Measurements from ENCODE around the gene CA10. TPM values are rescaled to one million over a fixed set of nuclear protein-coding genes. Genes with fewer than 3 reads are reported as not detected.

The CA10 gene
- total RNA-seq, 2 donors from 2014 or later: 0.22 to 0.37 TPM

- H3K36me3 ChIP-seq (ENCODE audit: control insufficient read depth, insufficient read depth, low read length): no peaks in the 10 kb centered on the region
- Mint-ChIP-seq H3K4me1 (no peaks in the 10 kb centered on the region), H3K4me3 (no peak overlapping the region), H3K27me3 (ENCODE audit: insufficient read depth) (no peaks in the 10 kb centered on the region), H3K27ac (no peak overlapping the region), H3K9me3 (no peaks in the 10 kb centered on the region), H3K36me3 (ENCODE audit: low read depth) (no peaks in the 10 kb centered on the region)
- no peaks in the 10 kb centered on the region for H3K27me3 ChIP-seq (ENCODE audit: control insufficient read depth, insufficient read depth, low read length, poor library complexity, severe bottlenecking)
- H3K27ac ChIP-seq (ENCODE audit: low read depth, low read length): no peak overlapping the region
- TF ChIP-seq CTCF (conservative IDR thresholded peaks at IDR 0.05): no peak
- no peak overlapping the region for H3K9ac ChIP-seq (ENCODE audit: extremely low read depth, low read length, poor library complexity, severe bottlenecking)
- no peak for DNase-seq
- 45 to 86% methylated on average over 1 to 2 of the region's 2 CpGs for WGBS, 2 experiments (ENCODE audit: insufficient coverage in 1 of 2, insufficient read length in 1 of 2)
- no peaks in the 10 kb centered on the region for H3K4me1 ChIP-seq (ENCODE audit: control insufficient read depth, insufficient read depth, low read length)
- H3K4me3 ChIP-seq (ENCODE audit: low read length): no peak overlapping the region
- H3K9me3 ChIP-seq (ENCODE audit: control insufficient read depth, low read length): no peaks in the 10 kb centered on the region
Observed at GRCh38 chr17:51891936-51892335, 266.6 kb downstream of the CA10 start.

DNA sequence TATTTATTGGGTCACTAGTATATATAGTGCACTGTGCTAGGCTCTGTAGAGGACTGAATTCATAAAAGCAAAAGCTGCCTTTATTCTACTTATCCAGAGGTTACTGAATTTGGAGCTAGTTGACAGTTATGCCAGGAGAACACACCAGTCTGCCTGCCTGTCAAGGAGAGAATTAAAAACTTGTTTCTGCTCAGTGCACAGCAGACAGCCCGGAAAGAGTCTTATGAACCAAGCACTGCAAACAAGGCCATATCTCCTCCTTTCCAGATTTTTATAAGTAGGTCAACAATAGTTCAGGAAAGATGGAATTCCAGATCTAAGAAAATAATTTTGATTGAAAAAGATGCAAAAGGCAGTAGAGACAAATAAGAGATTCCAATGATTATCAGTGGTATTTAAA lies 267.8 kb downstream of the CA10 start:
- H3K4me3 Mint-ChIP-seq: no peak overlapping the region
- H3K4me1 Mint-ChIP-seq: no peaks in the 10 kb centered on the region
- no peaks in the 10 kb centered on the region for H3K9me3 ChIP-seq (ENCODE audit: control insufficient read depth, low read length)
- no peak overlapping the region for H3K27ac ChIP-seq (ENCODE audit: low read depth, low read length)
- no peak overlapping the region for H3K27ac Mint-ChIP-seq
- no peak for DNase-seq
- no peak overlapping the region for H3K4me3 ChIP-seq (ENCODE audit: low read length)
- no peaks in the 10 kb centered on the region for H3K36me3 Mint-ChIP-seq (ENCODE audit: low read depth)
- H3K9ac ChIP-seq (ENCODE audit: extremely low read depth, low read length, poor library complexity, severe bottlenecking): no peak overlapping the region
- no peaks in the 10 kb centered on the region for H3K4me1 ChIP-seq (ENCODE audit: control insufficient read depth, insufficient read depth, low read length)
- no peak for TF ChIP-seq CTCF (conservative IDR thresholded peaks at IDR 0.05)
- H3K36me3 ChIP-seq (ENCODE audit: control insufficient read depth, insufficient read depth, low read length): no peaks in the 10 kb centered on the region
- H3K27me3 Mint-ChIP-seq (ENCODE audit: insufficient read depth): no peaks in the 10 kb centered on the region
- H3K9me3 Mint-ChIP-seq: no peaks in the 10 kb centered on the region
- no peaks in the 10 kb centered on the region for H3K27me3 ChIP-seq (ENCODE audit: control insufficient read depth, insufficient read depth, low read length, poor library complexity, severe bottlenecking)
- 85% methylated on average over 1 of the region's 1 CpG; no CpG with 5 or more reads in 1 of the 2 experiments for WGBS, 2 experiments (ENCODE audit: insufficient coverage in 1 of 2, insufficient read length in 1 of 2)

DNA sequence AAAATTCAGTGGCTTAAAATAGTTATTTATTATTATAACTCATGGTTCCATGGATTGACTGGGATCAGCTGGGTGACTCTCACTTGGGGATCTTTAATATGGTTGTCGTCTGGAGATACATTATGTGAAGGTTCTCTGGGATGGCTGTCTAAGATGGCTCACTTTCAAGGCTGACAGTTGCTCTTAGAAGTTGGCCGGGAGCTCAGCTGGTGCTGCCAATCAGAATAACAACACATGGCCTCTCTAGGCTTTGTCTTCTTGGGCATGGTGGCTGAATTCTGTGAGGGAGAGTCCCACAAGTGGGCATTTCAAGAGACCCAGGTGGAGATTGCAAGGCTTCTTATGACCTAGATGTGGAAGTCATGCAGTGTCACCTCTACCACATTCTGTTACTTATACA lies 269.7 kb downstream of the CA10 start:
- no peak overlapping the region for H3K9ac ChIP-seq (ENCODE audit: extremely low read depth, low read length, poor library complexity, severe bottlenecking)
- 75% methylated on average over 2 of the region's 2 CpGs; no CpG with 5 or more reads in 1 of the 2 experiments for WGBS, 2 experiments (ENCODE audit: insufficient coverage in 1 of 2, insufficient read length in 1 of 2)
- Mint-ChIP-seq H3K27ac (no peak overlapping the region), H3K4me3 (no peak overlapping the region), H3K4me1 (no peaks in the 10 kb centered on the region), H3K9me3 (no peaks in the 10 kb centered on the region), H3K27me3 (ENCODE audit: insufficient read depth) (peaks cover 2% of the 10 kb centered on the region), H3K36me3 (ENCODE audit: low read depth) (no peaks in the 10 kb centered on the region)
- DNase-seq: no peak
- H3K36me3 ChIP-seq (ENCODE audit: control insufficient read depth, insufficient read depth, low read length): no peaks in the 10 kb centered on the region
- no peaks in the 10 kb centered on the region for H3K27me3 ChIP-seq (ENCODE audit: control insufficient read depth, insufficient read depth, low read length, poor library complexity, severe bottlenecking)
- no peak overlapping the region for H3K4me3 ChIP-seq (ENCODE audit: low read length)
- no peaks in the 10 kb centered on the region for H3K4me1 ChIP-seq (ENCODE audit: control insufficient read depth, insufficient read depth, low read length)
- no peaks in the 10 kb centered on the region for H3K9me3 ChIP-seq (ENCODE audit: control insufficient read depth, low read length)
- no peak overlapping the region for H3K27ac ChIP-seq (ENCODE audit: low read depth, low read length)
- no peak for TF ChIP-seq CTCF (conservative IDR thresholded peaks at IDR 0.05)
